HepG2 (cell line): Measurements from ENCODE around the gene PLEKHS1. TPM values are rescaled to one million over a fixed set of nuclear protein-coding genes. Genes with fewer than 3 reads are reported as not detected.

Source experiments
- ATAC-seq: fragments of 200-7000 bp; cut with Tn5 transposase; 3 replicates; pipeline ENCODE4 v1.9.1; 2020; ENCODE audit warnings: mild to moderate bottlenecking, moderate library complexity
- BruUV-seq: library from RNA; stranded (reverse); fragments of 400-500 nt; replicated peaks from 2 replicates; lab custom pipeline; 2021; lab: Mats Ljungman, UMichigan
- CTCF ChIA-PET: fragments of 300-600 bp; formaldehyde crosslinking; extraction: SDS; loops from one replicate; lab custom pipeline; 2021; ENCODE audit warnings: low total read pairs, inconsistent platforms, low intra/inter-chr PET ratio; lab: Yijun Ruan, JAX
- POLR2A ChIA-PET: fragments of 350-600 bp; sonication (Branson Sonifier 250); formaldehyde crosslinking; loops from one replicate; lab custom pipeline; 2020; ENCODE audit warnings: antibody characterized with exemption, inconsistent platforms; lab: Yijun Ruan, JAX
- DNase-seq: peaks from one replicate; pipeline ENCODE4 v3.0.0-alpha.2; 2015; ENCODE audit warnings: low spot score
- FAIRE-seq: peaks from 3 replicates; lab custom pipeline; 2011; peaks lifted over from hg19 to GRCh38; lab: Jason Lieb, UNC
- H2AFZ ChIP-seq: one replicate; pipeline ENCODE4 v1.6.1; 2011; ENCODE audit warnings: low read length, inconsistent platforms
- H3K27ac ChIP-seq: fragments of 300-600 bp; 3 replicates; pipeline ENCODE4 v1.8.0; 2011; ENCODE audit warnings: mixed run types, mild to moderate bottlenecking, mixed read lengths, low read length, inconsistent platforms; ENCODE audit not compliant: insufficient read depth; ENCODE audit errors: extremely low read length
- H3K27me3 ChIP-seq, 2 experiments: fragments of 200-600 bp in 1 of 2; 2 replicates in 1 of 2; 3 replicates in 1 of 2; pipeline versions ENCODE4 v1.6.0 to v1.8.0; 2011; ENCODE audit warnings: low read length in 2 of 2, mild to moderate bottlenecking in 2 of 2, moderate library complexity in 2 of 2, inconsistent platforms in 1 of 2; ENCODE audit not compliant: insufficient read depth in 2 of 2, control insufficient read depth in 1 of 2
- H3K36me3 ChIP-seq, 2 experiments: fragments of 200-600 bp in 1 of 2; replicated peaks in 1 of 2; 2 replicates in 1 of 2; 3 replicates in 1 of 2; pipeline versions ENCODE4 v1.5.1 to v1.8.0; 2011; ENCODE audit warnings: low read length in 2 of 2, inconsistent platforms in 1 of 2; ENCODE audit not compliant: insufficient read depth in 2 of 2, control insufficient read depth in 1 of 2
- H3K4me1 ChIP-seq: 2 replicates; pipeline ENCODE4 v1.5.1; 2012; ENCODE audit warnings: low read length, inconsistent platforms; ENCODE audit not compliant: insufficient read depth
- H3K4me2 ChIP-seq: 2 replicates; pipeline ENCODE4 v1.6.0; 2011; ENCODE audit warnings: low read depth, low read length, inconsistent platforms
- H3K4me3 ChIP-seq, 3 experiments: fragments of 200-600 bp in 1 of 3; sonication (generic), shearing (Covaris generic) in 1 of 3; replicated peaks in 1 of 3; 2 replicates each; pipeline ENCODE4 v1.5.1; 2011 to 2016; ENCODE audit warnings: low read length in 3 of 3, inconsistent platforms in 2 of 3, low read depth in 2 of 3, mild to moderate bottlenecking in 2 of 3, control low read depth in 1 of 3, mixed read lengths in 1 of 3; ENCODE audit not compliant: insufficient read depth in 1 of 3
- H3K79me2 ChIP-seq: one replicate; pipeline ENCODE4 v1.6.1; 2011; ENCODE audit warnings: low read length, inconsistent platforms; ENCODE audit not compliant: insufficient read depth
- H3K9ac ChIP-seq: 2 replicates; pipeline ENCODE4 v1.6.0; 2011; ENCODE audit warnings: mild to moderate bottlenecking, low read depth, low read length, inconsistent platforms; ENCODE audit not compliant: insufficient read depth
- H3K9me3 ChIP-seq: 2 replicates; pipeline ENCODE4 v1.5.1; 2012; ENCODE audit warnings: mild to moderate bottlenecking, low read length
- H4K20me1 ChIP-seq: 2 replicates; pipeline ENCODE4 v1.6.0; 2011; ENCODE audit warnings: inconsistent platforms, mild to moderate bottlenecking, low read length, moderate library complexity; ENCODE audit not compliant: insufficient read depth
- ATF1 ChIP-seq: IDR thresholded peaks from 2 replicates; pipeline ENCODE4 v1.6.1; 2016; ENCODE audit warnings: mild to moderate bottlenecking, control low read depth
- ATRX ChIP-seq: sonication (generic); formaldehyde crosslinking; IDR thresholded peaks from 2 replicates; pipeline ENCODE4 v1.4.0; 2020; ENCODE audit warnings: missing genetic modification reagents, borderline replicate concordance
- FOXP1 ChIP-seq, 2 experiments: fragments of 450-650 bp in 1 of 2; IDR thresholded peaks; 2 replicates each; pipeline ENCODE4 v1.6.1; 2017 to 2018; ENCODE audit warnings: antibody characterized with exemption in 1 of 2
- KMT2A ChIP-seq: sonication (generic); formaldehyde crosslinking; IDR thresholded peaks from 2 replicates; pipeline ENCODE4 v1.4.0; 2020; ENCODE audit warnings: missing genetic modification reagents
- TBP ChIP-seq: sonication (generic); formaldehyde crosslinking; IDR thresholded peaks from 2 replicates; pipeline ENCODE4 v1.5.0; 2020; ENCODE audit warnings: missing genetic modification reagents
- ZNF10 ChIP-seq: sonication (generic); formaldehyde crosslinking; IDR thresholded peaks from 2 replicates; pipeline ENCODE4 v1.4.0; 2020; ENCODE audit warnings: mild to moderate bottlenecking, low read depth, missing genetic modification reagents, borderline replicate concordance
- ZNF20 ChIP-seq: sonication (generic); formaldehyde crosslinking; IDR thresholded peaks from 2 replicates; pipeline ENCODE4 v1.4.0; 2020; ENCODE audit warnings: mild to moderate bottlenecking, moderate library complexity, missing genetic modification reagents
- ZNF567 ChIP-seq: sonication (generic); formaldehyde crosslinking; IDR thresholded peaks from 2 replicates; pipeline ENCODE4 v1.8.1; 2023; ENCODE audit warnings: mild to moderate bottlenecking, missing genetic modification reagents, borderline replicate concordance
- ZSCAN22 ChIP-seq: sonication (generic); formaldehyde crosslinking; IDR thresholded peaks from 2 replicates; pipeline ENCODE4 v1.4.0; 2020; ENCODE audit warnings: mild to moderate bottlenecking, missing genetic modification reagents
- WGBS: methylation state at CpG from one replicate; pipeline ENCODE4 v1.1.6; 2017; ENCODE audit warnings: low lambda C conversion rate; 5-methylcytosine and 5-hydroxymethylcytosine counted together
- in situ Hi-C: cut with HindIII; loops from 2 replicates; pipeline ENCODE4 v1.10.0; 2017; ENCODE audit warnings: low pct_unique_long_range_greater_than_20kb; ENCODE audit not compliant: extremely low pct_ligation_motif_present
- intact Hi-C: fragments of 100-400 bp; cut with micrococcal nuclease; formaldehyde crosslinking; loops from one replicate; pipeline ENCODE4 v1.10.0; 2022; ENCODE audit not compliant: unreplicated experiment
- polyA plus RNA-seq, 8 experiments: library from polyadenylated mRNA; depleted of rRNA in 3 of 8; stranded (reverse) in 7 of 8; unstranded in 1 of 8; fragments of >200 nt; fragmentation: Illumina TruSeq in 4 of 8; extraction: Trizol in 4 of 8; gene quantifications; 2 replicates each; pipeline versions ENCODE4 v1.2.1 to v1.2.3, GENCODE V29; 2011 to 2016; ENCODE audit warnings: low read depth in 4 of 8, missing spikeins in 1 of 8, mixed read lengths in 1 of 8; ENCODE audit not compliant: insufficient read depth in 1 of 8
- total RNA-seq, 5 experiments: library from RNA; depleted of rRNA; stranded (reverse); fragments of >200 nt; fragmentation: Illumina TruSeq; extraction: Trizol; gene quantifications; 2 replicates each; pipeline ENCODE4 v1.2.3, GENCODE V29; 2016; ENCODE audit warnings: low read depth in 1 of 5
- TF ChIP-seq, protein P1 (sequence below): IDR thresholded peaks from 2 replicates; pipeline ENCODE4 v1.6.1; 2016; ENCODE audit warnings: mild to moderate bottlenecking, missing biosample characterization, missing genetic modification reagents
- TF ChIP-seq, protein P2 (sequence below): sonication (generic); formaldehyde crosslinking; IDR thresholded peaks from 2 replicates; pipeline ENCODE4 v1.5.0; 2020; ENCODE audit warnings: mild to moderate bottlenecking, missing genetic modification reagents

Gene PLEKHS1
- total and polyA plus RNA-seq, 2 of the 13 experiments (the other 11 are each of a cell fraction or from before 2014, with no cell fraction given): not detected

DNA sequence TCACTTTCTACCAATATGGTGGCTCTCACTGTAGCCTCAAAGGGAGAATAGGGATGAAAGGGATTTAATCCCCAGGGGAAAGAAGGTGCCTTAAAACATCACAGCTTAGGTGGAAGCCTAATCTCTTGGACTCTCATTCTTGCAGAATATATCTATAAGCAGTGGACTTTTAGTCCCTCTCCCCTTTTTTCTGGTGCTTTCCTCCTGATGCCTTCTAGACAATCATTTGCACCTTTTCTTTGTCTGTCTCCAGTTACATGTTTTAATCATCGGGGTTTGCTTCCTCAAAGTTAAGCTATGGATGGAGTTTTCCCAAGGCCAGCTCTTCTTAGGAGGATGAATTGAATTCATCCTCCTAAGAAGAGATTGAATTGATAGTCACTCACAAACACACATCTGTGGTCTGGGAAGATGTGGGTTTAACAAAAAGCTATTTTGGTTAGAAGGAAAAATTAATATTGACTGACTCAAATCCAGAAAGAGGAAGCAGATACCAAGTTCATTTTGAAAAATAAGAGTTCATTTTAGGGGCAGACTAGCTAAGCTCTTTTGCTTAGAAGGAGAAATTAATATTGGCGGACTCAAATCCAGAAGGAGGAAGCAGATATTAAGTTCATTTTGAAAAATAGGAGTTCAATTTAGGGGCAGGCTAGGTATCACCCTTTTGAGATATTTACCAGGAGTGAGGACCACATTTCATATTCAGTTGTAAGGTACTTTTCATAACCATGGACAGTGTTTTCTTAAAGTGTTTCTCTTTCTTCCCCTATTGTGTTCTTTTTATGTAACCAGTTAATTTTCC is 35.2 kb upstream of the PLEKHS1 start:
- no peak overlapping the region for H3K4me3 ChIP-seq
- TF ChIP-seq ZNF10 (no peak), TBP (CRISPR knock-in tag) (no peak), FOXP1 (IDR thresholded peaks at IDR 0.05) (no peak), FOXP1 (CRISPR knock-in tag; IDR thresholded peaks at IDR 0.05) (no peak), KMT2A (CRISPR knock-in tag) (no peak), ATRX (no peak), ATF1 (no peak), ZNF567 (CRISPR knock-in tag) (no peak), ZSCAN22 (CRISPR knock-in tag) (no peak), ZNF20 (CRISPR knock-in tag) (no peak)
- TF ChIP-seq, protein P1, sequence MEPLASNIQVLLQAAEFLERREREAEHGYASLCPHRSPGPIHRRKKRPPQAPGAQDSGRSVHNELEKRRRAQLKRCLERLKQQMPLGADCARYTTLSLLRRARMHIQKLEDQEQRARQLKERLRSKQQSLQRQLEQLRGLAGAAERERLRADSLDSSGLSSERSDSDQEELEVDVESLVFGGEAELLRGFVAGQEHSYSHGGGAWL (CRISPR knock-in tag): no peak
- TF ChIP-seq, protein P2, sequence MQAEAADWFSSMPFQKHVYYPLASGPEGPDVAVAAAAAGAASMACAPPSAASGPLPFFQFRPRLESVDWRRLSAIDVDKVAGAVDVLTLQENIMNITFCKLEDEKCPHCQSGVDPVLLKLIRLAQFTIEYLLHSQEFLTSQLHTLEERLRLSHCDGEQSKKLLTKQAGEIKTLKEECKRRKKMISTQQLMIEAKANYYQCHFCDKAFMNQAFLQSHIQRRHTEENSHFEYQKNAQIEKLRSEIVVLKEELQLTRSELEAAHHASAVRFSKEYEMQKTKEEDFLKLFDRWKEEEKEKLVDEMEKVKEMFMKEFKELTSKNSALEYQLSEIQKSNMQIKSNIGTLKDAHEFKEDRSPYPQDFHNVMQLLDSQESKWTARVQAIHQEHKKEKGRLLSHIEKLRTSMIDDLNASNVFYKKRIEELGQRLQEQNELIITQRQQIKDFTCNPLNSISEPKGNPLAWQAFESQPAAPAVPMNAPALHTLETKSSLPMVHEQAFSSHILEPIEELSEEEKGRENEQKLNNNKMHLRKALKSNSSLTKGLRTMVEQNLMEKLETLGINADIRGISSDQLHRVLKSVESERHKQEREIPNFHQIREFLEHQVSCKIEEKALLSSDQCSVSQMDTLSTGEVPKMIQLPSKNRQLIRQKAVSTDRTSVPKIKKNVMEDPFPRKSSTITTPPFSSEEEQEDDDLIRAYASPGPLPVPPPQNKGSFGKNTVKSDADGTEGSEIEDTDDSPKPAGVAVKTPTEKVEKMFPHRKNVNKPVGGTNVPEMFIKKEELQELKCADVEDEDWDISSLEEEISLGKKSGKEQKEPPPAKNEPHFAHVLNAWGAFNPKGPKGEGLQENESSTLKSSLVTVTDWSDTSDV (CRISPR knock-in tag): no peak
- H3K27me3 ChIP-seq: no peaks in the 10 kb centered on the region
- peaks cover 3 to 10% of the 10 kb centered on the region in 2 experiments; a peak in 4 of 5 replicates for H3K36me3 ChIP-seq
- 80% methylated on average over 2 of the region's 2 CpGs for WGBS
- no peaks in the 10 kb centered on the region for H4K20me1 ChIP-seq
- H3K27ac ChIP-seq: no peak overlapping the region
- ChIA-PET POLR2A (no interaction called here), CTCF (no interaction called here)
- peaks cover 10% of the 10 kb centered on the region; the same call in 1 of the 2 replicates for H3K4me1 ChIP-seq
- no peak for FAIRE-seq
- intact Hi-C loops: no loop called here
- no peak overlapping the region for H3K4me2 ChIP-seq
- ATAC-seq: no peak
- no peak overlapping the region for H2AFZ ChIP-seq
- H3K9me3 ChIP-seq: no peaks in the 10 kb centered on the region
- H3K9ac ChIP-seq: no peak overlapping the region
- in situ Hi-C loops: no loop called here
- BruUV-seq: no TSS peak
- H3K79me2 ChIP-seq: no peaks in the 10 kb centered on the region
- DNase-seq: no peak
